GM18498 (cell line): ENCODE measurements around the gene OMP.

Experiments
- ATAC-seq: cut with Tn5 transposase; IDR thresholded peaks from one replicate; pipeline ENCODE4 v1.9.1; 2021; ENCODE audit warnings: mild to moderate bottlenecking, moderate library complexity; ENCODE audit not compliant: unreplicated experiment

OMP gene

GRCh38 chr11:77151804-77152509 lies 49.3 kb downstream of the OMP start:
- no peak for ATAC-seq

GRCh38 chr11:77152846-77153245 lies 50.2 kb downstream of the OMP start:
- ATAC-seq, result no peak
